CD4-positive, alpha-beta T cell treated with Interleukin-12 subunit alpha and Interleukin-12 subunit beta, for 1 hour (primary cell): ENCODE data around the gene ZNF91.
A peak's percentile ranks its signal among the peaks of the same experiment; 100 is the strongest.
"Not testable (repeated sequence)": the region's sequence is repeated elsewhere in the genome, so short reads cannot be mapped to it uniquely, and the experiment has no call there.

Experiments
- DNase-seq: peaks from one replicate; pipeline ENCODE4 v3.0.0-alpha.2; 2020

The ZNF91 gene

GRCh38 chr19:23394511-23394910 is 760 bp downstream of the ZNF91 start:
- DNase-seq = peak; percentile 64

- no peak for DNase-seq
Observed at GRCh38 chr19:23393121-23393520, 2.1 kb downstream of the ZNF91 start.

- DNase-seq = no peak
Observed at GRCh38 chr19:23391236-23391635, 4.0 kb downstream of the ZNF91 start.

- no peak for DNase-seq
Observed at GRCh38 chr19:23385404-23385803, 9.9 kb downstream of the ZNF91 start.

GRCh38 chr19:23384858-23385257 is 10.4 kb downstream of the ZNF91 start:
- no peak for DNase-seq

GRCh38 chr19:23384166-23384565 is 11.1 kb downstream of the ZNF91 start:
- DNase-seq = no peak

GRCh38 chr19:23382955-23383354 is 12.3 kb downstream of the ZNF91 start:
- no peak for DNase-seq

GRCh38 chr19:23381114-23381513 is 14.2 kb downstream of the ZNF91 start:
- DNase-seq = no peak

- DNase-seq = not testable (repeated sequence)
Observed at GRCh38 chr19:23379671-23380070, 15.6 kb downstream of the ZNF91 start.

- no peak for DNase-seq
Observed at GRCh38 chr19:23378948-23379347, 16.3 kb downstream of the ZNF91 start.

GRCh38 chr19:23377276-23377675 is 18.0 kb downstream of the ZNF91 start:
- DNase-seq = no peak

GRCh38 chr19:23366437-23366836 is 28.8 kb downstream of the ZNF91 start:
- DNase-seq = no peak

- DNase-seq = not testable (repeated sequence)
Observed at GRCh38 chr19:23366031-23366430, 29.2 kb downstream of the ZNF91 start.

GRCh38 chr19:23365222-23365621 is 30.0 kb downstream of the ZNF91 start:
- no peak for DNase-seq

- not testable (repeated sequence) for DNase-seq
Observed at GRCh38 chr19:23361843-23362242, 33.4 kb downstream of the ZNF91 start.

- no peak for DNase-seq
Observed at GRCh38 chr19:23351806-23352205, 43.5 kb downstream of the ZNF91 start.

GRCh38 chr19:23346696-23347095 is 48.6 kb downstream of the ZNF91 start:
- DNase-seq = no peak

- DNase-seq = no peak
Observed at GRCh38 chr19:23345838-23346237, 49.4 kb downstream of the ZNF91 start.

GRCh38 chr19:23343434-23344010 is 51.7 kb downstream of the ZNF91 start:
- no peak for DNase-seq

- no peak for DNase-seq
Observed at GRCh38 chr19:23328211-23328610, 67.1 kb downstream of the ZNF91 start.

- DNase-seq = no peak
Observed at GRCh38 chr19:23321953-23322549, 73.2 kb downstream of the ZNF91 start.

GRCh38 chr19:23321403-23321802 is 73.9 kb downstream of the ZNF91 start:
- DNase-seq = not testable (repeated sequence)

- DNase-seq = not testable (repeated sequence)
Observed at GRCh38 chr19:23319571-23319970, 75.7 kb downstream of the ZNF91 start.

GRCh38 chr19:23318941-23319340 is 76.3 kb downstream of the ZNF91 start:
- not testable (repeated sequence) for DNase-seq

- DNase-seq = no peak
Observed at GRCh38 chr19:23318143-23318542, 77.1 kb downstream of the ZNF91 start.
